Activated CD8-positive, alpha-beta memory T cell treated with anti-CD3 and anti-CD28 coated beads for 4 hours (primary cell): ENCODE data around the gene NDEL1.

Source experiments
- DNase-seq, 2 donors: peaks; one replicate each; pipeline ENCODE4 v3.0.0-alpha.2; 2020; ENCODE audit warnings: low read depth in 2 of 2

Gene NDEL1

GRCh38 chr17:8455665-8456209 is 20.1 kb downstream of the NDEL1 start:
- DNase-seq: no peak

GRCh38 chr17:8458128-8458527 is 22.4 kb downstream of the NDEL1 start:
- DNase-seq: no peak

DNA sequence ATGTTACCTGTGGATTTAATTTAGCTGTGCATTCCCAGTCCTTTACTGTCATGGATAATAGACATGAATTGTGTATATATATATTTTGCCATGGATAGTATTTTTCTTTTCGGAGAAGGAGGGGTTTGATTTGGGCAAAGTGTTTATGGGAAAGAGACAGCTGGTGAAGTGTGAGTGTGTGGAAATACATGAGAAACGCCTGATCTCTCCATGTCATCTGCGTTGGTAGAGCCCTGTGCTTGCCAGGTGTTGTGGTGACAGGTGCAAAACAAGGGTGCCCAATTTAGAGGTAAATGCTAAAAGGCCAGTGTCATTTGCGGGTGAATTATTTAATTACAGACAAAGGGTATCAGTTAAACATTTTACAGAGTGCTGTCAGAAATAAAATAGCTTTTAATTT is 23.4 kb downstream of the NDEL1 start:
- no peak for DNase-seq

DNA sequence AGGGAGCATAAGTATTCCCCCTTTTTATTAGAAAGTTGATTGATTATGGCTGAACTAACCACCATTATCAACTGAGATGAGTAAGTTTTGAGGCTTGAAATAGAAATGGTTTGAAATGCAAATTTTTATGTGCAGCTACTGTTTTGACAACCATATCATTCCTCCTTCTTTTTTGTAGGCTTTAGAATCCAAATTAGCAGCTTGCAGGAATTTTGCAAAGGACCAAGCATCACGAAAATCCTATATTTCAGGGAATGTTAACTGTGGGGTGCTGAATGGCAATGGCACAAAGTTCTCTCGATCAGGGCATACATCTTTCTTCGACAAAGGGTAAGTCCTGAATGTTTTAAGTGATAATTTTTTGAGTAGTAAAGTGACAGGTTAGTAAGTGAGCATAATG is 24.1 kb downstream of the NDEL1 start:
- no peak for DNase-seq

DNA sequence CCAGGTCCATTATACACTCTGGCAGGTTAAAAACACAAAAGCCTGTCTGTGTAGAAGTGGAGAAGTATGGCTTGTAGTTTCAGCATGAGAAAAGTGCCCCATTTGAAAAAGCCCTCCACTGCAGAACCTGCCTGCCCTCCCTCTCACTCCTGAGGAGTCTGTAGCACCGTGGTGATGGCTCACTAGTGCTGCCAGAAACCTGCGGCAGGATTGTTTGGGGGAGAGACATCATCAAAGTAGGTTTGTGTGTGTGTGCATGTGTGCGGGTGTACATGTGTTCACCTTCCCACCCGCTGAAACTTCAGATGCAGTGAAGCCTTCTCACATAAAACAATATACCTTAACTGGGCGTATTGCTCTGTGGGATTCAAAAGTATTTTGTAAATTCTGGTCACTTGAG is 26.9 kb downstream of the NDEL1 start:
- DNase-seq: no peak

GRCh38 chr17:8463099-8463498 is 27.4 kb downstream of the NDEL1 start:
- no peak for DNase-seq

DNA sequence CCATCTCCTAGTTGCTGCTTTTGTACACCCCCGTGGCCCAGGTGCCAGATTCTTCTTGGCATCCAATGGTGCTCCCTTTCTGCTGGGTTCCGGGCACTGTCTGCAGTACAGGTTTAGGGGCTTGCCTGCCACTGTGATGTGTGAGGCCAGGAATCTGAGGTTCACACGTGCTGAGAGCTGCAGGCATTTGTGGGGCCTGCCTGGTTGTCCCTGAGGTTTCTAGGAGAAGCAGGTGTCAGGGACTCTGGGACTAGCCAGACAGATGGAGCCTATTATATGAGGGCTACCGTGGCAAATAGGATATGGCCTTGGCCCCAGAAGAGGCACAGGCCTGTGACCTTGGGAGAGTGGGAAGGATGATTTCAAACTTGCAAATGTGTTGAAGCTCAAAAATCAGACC is 29.3 kb downstream of the NDEL1 start:
- no peak for DNase-seq

- no peak for DNase-seq
These were observed 29.7 kb downstream of the NDEL1 start for GRCh38 chr17:8465356-8465755.

- DNase-seq: no peak
These were observed 30.1 kb downstream of the NDEL1 start for GRCh38 chr17:8465759-8466158.

DNA sequence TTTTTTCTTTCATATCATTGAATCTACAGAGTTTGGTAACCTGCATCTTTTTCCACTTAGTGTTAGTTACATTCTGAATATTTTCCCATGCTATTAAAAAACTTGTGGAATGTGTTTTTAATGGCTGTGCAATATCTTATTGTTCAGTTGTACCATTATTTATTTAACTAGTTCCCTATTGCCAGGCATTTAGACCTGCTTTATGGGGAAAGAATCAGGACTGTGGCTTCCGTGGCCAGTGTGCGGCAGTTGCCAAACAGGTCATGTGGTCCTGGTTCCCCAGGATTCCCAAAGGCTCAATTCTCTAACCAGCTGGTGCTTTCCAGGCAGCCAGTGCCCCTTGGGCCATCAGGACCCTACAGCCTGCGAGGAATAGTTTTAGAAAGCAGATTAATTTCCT is 30.8 kb downstream of the NDEL1 start:
- no peak for DNase-seq

GRCh38 chr17:8466873-8467272 is 31.2 kb downstream of the NDEL1 start:
- DNase-seq: no peak

- no peak for DNase-seq
These were observed 31.8 kb downstream of the NDEL1 start for GRCh38 chr17:8467527-8467926.

GRCh38 chr17:8468127-8468526 is 32.4 kb downstream of the NDEL1 start:
- DNase-seq: no peak

DNA sequence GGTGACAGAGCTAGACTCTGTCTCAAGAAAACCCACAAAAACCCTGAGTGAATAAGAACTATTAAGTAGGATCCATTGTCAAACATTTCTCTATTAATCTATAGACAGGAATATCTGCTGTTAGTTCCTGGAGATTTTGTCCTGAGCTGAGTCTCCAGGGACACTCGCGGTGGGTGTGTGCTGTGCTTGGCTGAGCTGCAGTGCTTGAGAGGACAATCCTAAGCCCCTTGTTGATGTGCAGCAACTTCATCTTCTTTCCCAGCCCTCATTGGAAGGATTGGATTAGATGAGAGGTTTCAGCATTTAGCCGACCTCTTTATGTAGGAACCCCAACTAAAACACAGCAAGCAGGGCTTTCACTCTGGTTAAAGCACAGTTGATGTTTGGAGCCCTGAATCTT is 33.3 kb downstream of the NDEL1 start:
- no peak for DNase-seq

GRCh38 chr17:8469964-8470363 is 34.3 kb downstream of the NDEL1 start:
- DNase-seq: no peak

DNA sequence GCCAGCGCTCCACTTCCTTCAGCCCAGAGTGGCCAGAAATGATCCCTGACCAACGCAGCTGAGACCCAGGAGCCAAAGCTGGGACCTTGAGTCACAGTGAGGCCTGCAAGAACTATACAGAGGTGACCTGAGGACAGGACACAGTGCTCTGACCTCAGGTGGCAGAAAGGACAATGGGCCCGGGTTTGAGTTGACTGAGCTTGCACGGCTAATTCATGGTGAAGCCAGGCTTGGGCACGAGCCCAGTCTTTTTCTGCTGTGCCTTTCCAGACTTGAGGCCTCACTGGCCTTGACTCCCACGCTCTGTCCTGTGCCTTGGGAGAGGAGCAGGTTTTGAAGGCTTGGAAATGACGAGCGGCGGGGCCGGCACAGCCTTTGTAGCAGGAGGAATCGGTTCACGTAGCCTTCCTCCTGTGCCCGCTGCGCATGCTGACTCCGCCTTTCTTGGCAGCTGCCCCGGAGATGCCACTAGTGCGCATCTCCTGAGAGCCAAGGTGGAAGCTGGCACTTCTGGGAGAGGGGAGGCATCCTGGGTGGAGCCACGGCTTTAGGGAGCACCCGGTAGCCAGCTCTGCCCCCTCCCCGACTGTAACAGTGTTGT is 34.9 kb downstream of the NDEL1 start:
- DNase-seq: no peak

DNA sequence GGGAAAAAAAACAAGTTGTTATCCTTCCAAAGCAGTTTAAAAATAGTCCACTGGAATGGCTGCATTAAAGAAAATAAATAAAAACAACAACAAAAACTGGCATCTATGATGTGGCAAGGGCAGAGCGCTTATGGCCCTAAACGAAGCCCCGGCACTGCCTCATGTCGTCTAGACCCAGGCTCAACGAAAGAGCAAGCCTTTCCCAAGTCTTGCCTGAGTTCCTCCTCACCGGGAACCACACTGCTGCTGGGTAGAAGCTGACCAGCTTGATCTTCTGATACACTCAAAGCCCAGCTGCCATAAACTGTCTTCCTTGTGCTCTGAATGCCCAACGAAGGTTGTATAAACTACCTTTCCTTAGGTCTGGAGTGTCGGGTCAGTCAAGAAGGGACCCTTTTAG is 37.0 kb downstream of the NDEL1 start:
- DNase-seq: no peak

DNA sequence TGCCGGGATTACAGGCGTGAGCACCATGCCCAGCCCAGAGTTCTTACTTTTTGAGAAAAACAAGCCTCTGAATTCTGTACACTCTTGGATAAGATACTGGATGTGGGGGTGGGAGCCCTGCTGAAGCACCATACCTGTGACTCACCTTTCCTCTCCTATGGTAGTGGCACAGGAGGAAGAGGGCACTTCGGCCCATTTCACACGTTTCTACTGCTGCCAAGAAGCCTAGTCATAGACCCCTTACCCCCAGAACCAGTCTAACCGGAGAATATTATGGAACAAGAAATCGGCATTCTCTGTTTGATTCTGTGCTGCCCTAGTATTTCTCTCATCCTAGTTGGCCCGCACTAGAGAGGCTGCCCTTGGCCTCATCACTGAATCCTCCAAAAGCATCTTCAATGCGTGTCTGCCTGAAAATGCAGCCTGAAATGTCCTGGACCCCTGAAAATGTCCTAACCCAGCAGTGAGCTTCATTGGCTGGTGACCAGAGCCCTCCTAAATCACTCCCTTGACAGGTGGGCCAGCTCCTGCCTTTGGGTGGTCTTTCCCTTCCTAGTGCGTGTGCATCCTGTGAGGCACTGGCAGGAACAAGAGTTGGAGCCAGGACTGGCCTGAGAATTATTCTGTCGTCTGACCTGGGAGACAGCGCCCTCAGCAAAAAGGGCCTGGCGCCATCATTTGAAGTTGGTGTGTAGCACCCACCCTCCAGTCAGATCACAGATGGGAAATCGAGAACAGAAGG is 37.9 kb downstream of the NDEL1 start:
- DNase-seq: no peak

DNA sequence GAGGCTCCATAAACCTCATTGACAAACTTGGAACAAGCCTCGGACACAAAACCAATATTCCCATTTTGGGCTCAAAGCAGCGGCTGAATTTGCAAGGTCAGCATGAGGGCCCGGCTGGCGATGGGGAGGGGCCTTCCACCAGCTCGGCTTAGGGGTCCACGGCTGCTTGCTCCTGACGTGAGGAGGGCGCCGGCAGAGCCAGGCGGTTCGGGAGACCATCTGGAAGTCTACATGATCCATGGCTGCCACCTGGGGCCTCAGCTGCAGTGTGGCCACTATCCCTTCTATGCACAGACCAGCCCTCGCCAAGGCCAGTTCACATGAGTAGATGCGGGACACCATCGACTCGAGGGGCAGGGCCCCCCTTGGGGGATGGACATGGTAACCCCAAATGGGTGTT is 39.1 kb downstream of the NDEL1 start:
- no peak for DNase-seq

DNA sequence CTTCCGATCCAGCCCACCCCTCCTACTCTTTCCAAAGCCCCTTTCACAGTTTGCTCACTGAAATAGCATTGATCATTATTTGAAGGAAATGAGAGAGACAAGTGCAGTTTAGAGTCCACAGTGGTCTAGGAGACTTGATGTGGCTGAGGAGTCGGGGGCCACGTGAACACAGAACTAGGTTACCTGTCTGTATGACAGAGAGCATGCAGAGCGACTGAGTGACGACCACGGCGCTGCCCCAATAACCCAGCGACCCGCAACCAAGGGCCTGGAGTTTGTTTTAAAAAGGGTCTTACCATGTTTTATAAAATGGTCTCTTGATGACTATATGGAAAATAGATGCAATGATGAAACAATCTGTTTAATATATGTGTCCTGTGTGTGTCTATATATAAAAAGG is 39.5 kb downstream of the NDEL1 start:
- no peak for DNase-seq

DNA sequence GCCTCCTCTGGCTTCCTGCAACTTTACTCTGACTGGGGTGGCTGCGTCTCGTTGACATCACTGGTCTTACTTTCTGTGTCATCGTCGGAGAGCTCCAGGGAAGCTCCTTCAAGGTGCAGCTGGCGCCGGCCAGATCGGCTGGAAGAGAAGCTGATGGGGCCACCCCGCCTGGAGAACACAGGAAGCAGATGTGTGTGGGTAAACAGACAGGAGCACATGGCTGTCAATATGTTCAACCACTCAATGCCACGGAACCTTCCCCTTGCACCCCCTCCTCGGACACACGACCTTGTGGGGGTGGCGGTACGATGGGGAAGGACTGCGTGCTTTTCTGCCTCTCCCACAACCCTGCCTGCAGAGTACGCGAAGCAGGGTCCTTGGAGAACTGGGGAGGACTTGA is 40.1 kb downstream of the NDEL1 start:
- no peak for DNase-seq

DNA sequence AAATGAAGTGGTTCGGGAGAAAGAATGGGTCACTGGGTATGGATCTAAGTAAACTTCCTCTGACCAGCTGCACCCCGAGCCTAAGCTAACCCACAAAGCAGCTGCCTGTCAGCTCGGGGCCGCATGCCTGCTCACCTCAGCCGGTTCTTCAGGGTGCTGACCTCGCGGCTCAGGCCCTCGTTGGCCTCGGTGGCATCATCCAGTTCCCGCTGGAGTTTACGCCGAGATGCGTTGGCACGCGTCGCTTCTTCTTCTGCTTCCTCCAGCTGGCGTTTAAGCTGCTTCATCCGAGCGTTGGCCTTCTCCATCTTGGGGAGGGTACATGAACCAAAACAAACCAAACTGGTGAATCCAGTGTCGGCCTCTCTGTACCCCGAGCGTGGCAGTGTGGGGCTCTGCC is 41.1 kb downstream of the NDEL1 start:
- DNase-seq: no peak

GRCh38 chr17:8477171-8477570 is 41.5 kb downstream of the NDEL1 start:
- no peak for DNase-seq
